ENCODE measurements around the gene CTNNA2.
A peak's percentile ranks its signal among the peaks of the same experiment; 100 is the strongest.

CTNNA2 gene

GRCh38 chr2:80393991-80394390, 881.1 kb downstream of the CTNNA2 start:
- DNase-seq (ENCODE audit: low spot score), result no peak

GRCh38 chr2:80395251-80395650, 882.4 kb downstream of the CTNNA2 start:
- DNase-seq (ENCODE audit: low spot score), result no peak

- DNase-seq (ENCODE audit: low spot score), result no peak
Measured at GRCh38 chr2:80396276-80396675, 883.4 kb downstream of the CTNNA2 start.

- DNase-seq (ENCODE audit: low spot score), result no peak
Measured at GRCh38 chr2:80403081-80403480, 890.2 kb downstream of the CTNNA2 start.

- DNase-seq (ENCODE audit: low spot score), result no peak
Measured at GRCh38 chr2:80407377-80407776, 894.5 kb downstream of the CTNNA2 start.

GRCh38 chr2:80410346-80410745, 897.5 kb downstream of the CTNNA2 start:
- no peak for DNase-seq (ENCODE audit: low spot score)

- DNase-seq (ENCODE audit: low spot score), result no peak
Measured at GRCh38 chr2:80413136-80413535, 900.3 kb downstream of the CTNNA2 start.

GRCh38 chr2:80417737-80418136, 904.9 kb downstream of the CTNNA2 start:
- DNase-seq (ENCODE audit: low spot score), result no peak

GRCh38 chr2:80420530-80421208, 907.8 kb downstream of the CTNNA2 start:
- no peak for DNase-seq (ENCODE audit: low spot score)

GRCh38 chr2:80429251-80429650, 916.4 kb downstream of the CTNNA2 start:
- DNase-seq (ENCODE audit: low spot score), result no peak

GRCh38 chr2:80437959-80438358, 925.1 kb downstream of the CTNNA2 start:
- DNase-seq (ENCODE audit: low spot score), result no peak

- no peak for DNase-seq (ENCODE audit: low spot score)
Measured at GRCh38 chr2:80438686-80439085, 925.8 kb downstream of the CTNNA2 start.

GRCh38 chr2:80454628-80455027, 941.8 kb downstream of the CTNNA2 start:
- DNase-seq (ENCODE audit: low spot score), result no peak

- DNase-seq (ENCODE audit: low spot score), result no peak
Measured at GRCh38 chr2:80459028-80459427, 946.2 kb downstream of the CTNNA2 start.

- DNase-seq (ENCODE audit: low spot score), result no peak
Measured at GRCh38 chr2:80461505-80462197, 948.8 kb downstream of the CTNNA2 start.

- DNase-seq (ENCODE audit: low spot score), result no peak
Measured at GRCh38 chr2:80462654-80463053, 949.8 kb downstream of the CTNNA2 start.

GRCh38 chr2:80464275-80464674, 951.4 kb downstream of the CTNNA2 start:
- DNase-seq (ENCODE audit: low spot score), result no peak

- no peak for DNase-seq (ENCODE audit: low spot score)
Measured at GRCh38 chr2:80467262-80467811, 954.5 kb downstream of the CTNNA2 start.

- DNase-seq (ENCODE audit: low spot score), result no peak
Measured at GRCh38 chr2:80469428-80469827, 956.6 kb downstream of the CTNNA2 start.

GRCh38 chr2:80473069-80473468, 960.2 kb downstream of the CTNNA2 start:
- no peak for DNase-seq (ENCODE audit: low spot score)

- DNase-seq (ENCODE audit: low spot score), result peak; percentile 17
Measured at GRCh38 chr2:80473796-80474195, 960.9 kb downstream of the CTNNA2 start.

GRCh38 chr2:80475970-80476369, 963.1 kb downstream of the CTNNA2 start:
- DNase-seq (ENCODE audit: low spot score), result no peak

- DNase-seq (ENCODE audit: low spot score), result no peak
Measured at GRCh38 chr2:80476535-80477117, 963.8 kb downstream of the CTNNA2 start.

Measured in AG08396 (cell line).